SIG-M5 treated with dmso at 0.1 percent for 504 hours (cell line): ENCODE measurements around the gene ATG9B.
A peak's percentile ranks its signal among the peaks of the same experiment; 100 is the strongest.

Experiments
- DNase-seq: peaks from one replicate; lab custom pipeline; 2025; ENCODE audit not compliant: unreplicated experiment; lab: John Stamatoyannopoulos, UW

ATG9B gene

GRCh38 chr7:151006590-151007300 is 17.5 kb downstream of the ATG9B start:
- DNase-seq = no peak

- no peak for DNase-seq
These were observed 18.7 kb downstream of the ATG9B start for GRCh38 chr7:151005566-151005965.

GRCh38 chr7:151003572-151003971 is 20.7 kb downstream of the ATG9B start:
- no peak for DNase-seq

GRCh38 chr7:151001546-151001945 is 22.7 kb downstream of the ATG9B start:
- no peak for DNase-seq

- DNase-seq = no peak
These were observed 23.3 kb downstream of the ATG9B start for GRCh38 chr7:151000897-151001495.

GRCh38 chr7:150999497-151000230 is 24.6 kb downstream of the ATG9B start:
- DNase-seq = no peak

- DNase-seq = no peak
These were observed 25.3 kb downstream of the ATG9B start for GRCh38 chr7:150999001-150999400.

GRCh38 chr7:150998341-150998740 is 26.0 kb downstream of the ATG9B start:
- DNase-seq = no peak

GRCh38 chr7:150997817-150998216 is 26.5 kb downstream of the ATG9B start:
- no peak for DNase-seq

GRCh38 chr7:150997075-150997511 is 27.2 kb downstream of the ATG9B start:
- no peak for DNase-seq

GRCh38 chr7:150996376-150997074 is 27.8 kb downstream of the ATG9B start:
- peak; percentile 9 for DNase-seq

GRCh38 chr7:150994838-150995510 is 29.3 kb downstream of the ATG9B start:
- no peak for DNase-seq

GRCh38 chr7:150994141-150994837 is 30.0 kb downstream of the ATG9B start:
- peak; percentile 26 for DNase-seq

- DNase-seq = no peak
These were observed 30.8 kb downstream of the ATG9B start for GRCh38 chr7:150993511-150993910.

GRCh38 chr7:150992833-150993302 is 31.4 kb downstream of the ATG9B start:
- no peak for DNase-seq

GRCh38 chr7:150992051-150992640 is 32.1 kb downstream of the ATG9B start:
- no peak for DNase-seq

- no peak for DNase-seq
These were observed 33.7 kb downstream of the ATG9B start, which contains the start of gene NOS3 for GRCh38 chr7:150990416-150991186. Gene NOS3, plus strand, starts transcription at chr7:150991017. Its CDS starts 2,787 bp downstream, at chr7:150993804.

- DNase-seq = no peak
These were observed 34.8 kb downstream of the ATG9B start for GRCh38 chr7:150989456-150989855.
